Smooth muscle cell (in vitro differentiated cells): ENCODE results near the gene TTBK1. TPM values are rescaled to one million over a fixed set of nuclear protein-coding genes. Genes with fewer than 3 reads are reported as not detected.

Experiments
- DNase-seq: peaks from one replicate; lab custom pipeline; 2025; ENCODE audit not compliant: unreplicated experiment; lab: John Stamatoyannopoulos, UW
- H2AFZ ChIP-seq: fragments of 200-600 bp; sonication (generic); 2 replicates; pipeline ENCODE4 v1.6.0; 2016; ENCODE audit warnings: antibody characterized with exemption, low read depth, mild to moderate bottlenecking
- H3F3A ChIP-seq: fragments of 200-600 bp; sonication (generic); 2 replicates; pipeline ENCODE4 v1.6.0; 2017; ENCODE audit warnings: antibody characterized with exemption, low read depth
- H3K27ac ChIP-seq: fragments of 200-600 bp; sonication (generic); 2 replicates; pipeline ENCODE4 v1.5.1; 2016; ENCODE audit warnings: low read depth, mild to moderate bottlenecking
- H3K27me3 ChIP-seq: fragments of 200-600 bp; sonication (generic); 2 replicates; pipeline ENCODE4 v1.6.1; 2016; ENCODE audit warnings: low read depth, mild to moderate bottlenecking
- H3K36me3 ChIP-seq: fragments of 200-600 bp; sonication (generic); 2 replicates; pipeline ENCODE4 v1.5.1; 2016; ENCODE audit warnings: low read depth
- H3K4me1 ChIP-seq: fragments of 200-600 bp; sonication (generic); 2 replicates; pipeline ENCODE4 v1.5.1; 2016; ENCODE audit warnings: low read depth
- H3K4me2 ChIP-seq: fragments of 200-600 bp; sonication (generic); 2 replicates; pipeline ENCODE4 v1.6.0; 2016; ENCODE audit warnings: mild to moderate bottlenecking
- H3K4me3 ChIP-seq: fragments of 200-600 bp; sonication (generic); 2 replicates; pipeline ENCODE4 v1.5.1; 2016; ENCODE audit warnings: mild to moderate bottlenecking
- H3K79me2 ChIP-seq: fragments of 200-600 bp; sonication (generic); 2 replicates; pipeline ENCODE4 v1.6.0; 2016; ENCODE audit warnings: low read depth, mild to moderate bottlenecking
- H3K9ac ChIP-seq: fragments of 200-600 bp; sonication (generic); 2 replicates; pipeline ENCODE4 v1.6.0; 2016; ENCODE audit warnings: low read depth
- H3K9me3 ChIP-seq: fragments of 200-600 bp; sonication (generic); replicated peaks from 2 replicates; pipeline ENCODE4 v1.5.1; 2016; ENCODE audit warnings: low read depth
- H4K20me1 ChIP-seq: fragments of 200-600 bp; sonication (generic); 2 replicates; pipeline ENCODE4 v1.6.0; 2016; ENCODE audit warnings: low read depth
- CTCF ChIP-seq: fragments of 200-600 bp; sonication (generic); IDR thresholded peaks from 2 replicates; pipeline ENCODE4 v1.5.1; 2017; ENCODE audit warnings: borderline replicate concordance, mild to moderate bottlenecking, antibody characterized with exemption; ENCODE audit not compliant: insufficient read depth, poor library complexity, severe bottlenecking
- WGBS: methylation state at CpG from one replicate; pipeline ENCODE4 v1.1.7; 2016; ENCODE audit warnings: low lambda C conversion rate; 5-methylcytosine and 5-hydroxymethylcytosine counted together
- polyA plus RNA-seq: library from polyadenylated mRNA; unstranded; fragments of >200 nt; fragmentation: Nextera tagmentation; extraction: Ambion mirVana; gene quantifications from 2 replicates; pipeline ENCODE4 v1.2.1, GENCODE V29; 2016
- total RNA-seq: library from RNA; depleted of rRNA; stranded (reverse); fragments of >200 nt; gene quantifications from 2 replicates; pipeline ENCODE4 v1.2.3, GENCODE V29; 2014

TTBK1 gene
- total and polyA plus RNA-seq, 2 experiments from 2014 or later, result not detected

- no peak overlapping the region for H3K4me3 ChIP-seq
- no peaks in the 10 kb centered on the region for H3K4me1 ChIP-seq
- no peaks in the 10 kb centered on the region for H3K9me3 ChIP-seq
- no peak for TF ChIP-seq CTCF
- H4K20me1 ChIP-seq, result no peaks in the 10 kb centered on the region
- WGBS, result 92% methylated on average over 11 of the region's 11 CpGs
- no peaks in the 10 kb centered on the region for H3K36me3 ChIP-seq
- H3K27ac ChIP-seq, result no peak overlapping the region
- no peaks in the 10 kb centered on the region for H3F3A ChIP-seq
- no peak for DNase-seq
- H2AFZ ChIP-seq, result no peak overlapping the region
- peaks cover 14% of the 10 kb centered on the region for H3K27me3 ChIP-seq
- no peaks in the 10 kb centered on the region for H3K79me2 ChIP-seq
- H3K9ac ChIP-seq, result no peak overlapping the region
- no peak overlapping the region for H3K4me2 ChIP-seq
These were observed 11.6 kb downstream of the TTBK1 start for GRCh38 chr6:43254846-43255245.

GRCh38 chr6:43255408-43256054, 12.2 kb downstream of the TTBK1 start:
- WGBS, result 85% methylated on average over 11 of the region's 11 CpGs
- no peak for TF ChIP-seq CTCF
- H3K9me3 ChIP-seq, result no peaks in the 10 kb centered on the region

GRCh38 chr6:43256670-43257366, 13.5 kb downstream of the TTBK1 start:
- Histone ChIP-seq H3K9ac (no peak overlapping the region), H3K4me3 (no peak overlapping the region), H2AFZ (no peak overlapping the region), H4K20me1 (no peaks in the 10 kb centered on the region), H3K27ac (no peak overlapping the region), H3K79me2 (no peaks in the 10 kb centered on the region), H3K9me3 (no peaks in the 10 kb centered on the region), H3K4me1 (no peaks in the 10 kb centered on the region), H3K27me3 (no peaks in the 10 kb centered on the region), H3K36me3 (no peaks in the 10 kb centered on the region), H3K4me2 (no peak overlapping the region), H3F3A (no peaks in the 10 kb centered on the region)
- no peak for DNase-seq
- 84% methylated on average over 9 of the region's 9 CpGs for WGBS
- TF ChIP-seq CTCF, result no peak

More at GRCh38 chr6:43255408-43256054, 12.2 kb downstream of the TTBK1 start:
- H3K79me2 ChIP-seq, result no peaks in the 10 kb centered on the region
- no peaks in the 10 kb centered on the region for H3K36me3 ChIP-seq
- H3K27ac ChIP-seq, result no peak overlapping the region
- H3K4me1 ChIP-seq, result no peaks in the 10 kb centered on the region
- H3K4me3 ChIP-seq, result no peak overlapping the region
- H3K4me2 ChIP-seq, result no peak overlapping the region
- H4K20me1 ChIP-seq, result no peaks in the 10 kb centered on the region
- H2AFZ ChIP-seq, result no peak overlapping the region
- no peak overlapping the region for H3K9ac ChIP-seq
- no peak for DNase-seq
- peaks cover 12% of the 10 kb centered on the region for H3K27me3 ChIP-seq
- no peaks in the 10 kb centered on the region for H3F3A ChIP-seq
